ENCODE data around the gene RNF213.

DNA sequence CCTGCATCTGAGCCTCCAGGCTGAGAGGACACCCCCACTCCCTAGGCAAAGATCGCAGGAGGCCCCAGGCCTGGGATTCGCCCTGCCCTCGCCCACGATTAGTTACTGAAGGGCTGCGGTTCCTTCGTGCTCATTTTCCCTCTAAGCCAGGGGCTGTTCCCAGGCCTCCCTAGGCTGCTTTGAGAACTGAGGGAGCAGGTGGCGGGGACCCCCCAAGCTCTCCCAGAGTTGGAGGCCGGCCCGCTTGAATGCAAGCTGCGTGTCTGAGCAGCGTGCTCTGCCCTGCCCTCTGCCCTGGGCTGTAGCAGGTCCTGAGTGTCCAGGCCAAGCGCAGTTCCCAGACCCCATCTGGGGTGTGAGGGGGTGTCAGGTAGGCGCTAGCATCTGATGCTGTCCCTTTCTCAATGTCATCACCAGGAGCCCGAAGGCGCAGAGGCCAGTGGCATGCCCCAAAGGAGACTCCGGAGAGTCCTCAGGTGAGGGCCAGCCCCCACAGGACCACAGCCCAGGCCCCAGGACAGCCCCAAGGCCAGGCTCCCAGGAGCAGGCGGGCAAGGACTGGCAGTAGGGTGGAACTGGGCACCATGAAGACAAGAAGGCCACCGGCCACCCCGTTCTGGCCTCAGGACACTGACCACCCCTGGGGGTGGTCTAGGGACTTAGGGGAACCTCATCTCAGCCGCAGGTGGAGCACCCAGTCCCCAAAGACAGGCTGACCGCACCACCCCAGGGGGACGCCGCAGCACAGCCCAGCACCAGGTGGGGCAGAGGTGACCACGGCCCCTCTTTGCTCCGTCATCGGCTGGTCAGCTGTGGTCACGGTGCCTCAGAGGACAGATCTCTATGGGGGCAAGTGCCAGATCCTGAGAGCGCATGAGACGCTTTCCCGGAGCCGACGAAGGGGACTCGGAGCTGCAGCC, 169.0 kb downstream of the RNF213 start:
- TF ChIP-seq CTCF (IDR thresholded peaks at IDR 0.05; ENCODE audit: low read length): no peak
- no peak for TF ChIP-seq EZH2 (IDR thresholded peaks at IDR 0.05; ENCODE audit: borderline replicate concordance, low read length)
